Tibial artery (tissue), 4 donors: ENCODE results near the gene GATA1.
"Not testable (repeated sequence)": the region's sequence is repeated elsewhere in the genome, so short reads cannot be mapped to it uniquely, and the experiment has no call there.

ENCODE experiments used
- DNase-seq, 2 donors: peaks; one replicate each; pipeline ENCODE4 v3.0.0-alpha.2; 2019
- H3K27ac ChIP-seq, 2 donors: fragments of 200-600 bp; sonication (generic) in 1 of 2; 1 replicate in 1 of 2; 2 replicates in 1 of 2; pipeline ENCODE4 v1.5.1; 2018 to 2019; ENCODE audit warnings: mild to moderate bottlenecking in 1 of 2
- H3K27me3 ChIP-seq, 2 donors: fragments of 200-600 bp; sonication (generic) in 1 of 2; one replicate each; pipeline versions ENCODE4 v1.5.1 to v1.6.0; 2016 to 2019
- H3K36me3 ChIP-seq, 3 donors: fragments of 200-600 bp; sonication (generic) in 2 of 3; one replicate each; pipeline ENCODE4 v1.5.1; 2016 to 2019; ENCODE audit warnings: mild to moderate bottlenecking in 2 of 3
- H3K4me1 ChIP-seq, 4 donors: fragments of 200-600 bp; sonication (generic) in 2 of 4; 1 replicate in 3 of 4; 2 replicates in 1 of 4; pipeline ENCODE4 v1.5.1; 2016 to 2019
- H3K4me3 ChIP-seq, 2 donors: fragments of 200-600 bp; sonication (generic) in 1 of 2; 1 replicate in 1 of 2; 2 replicates in 1 of 2; pipeline ENCODE4 v1.5.1; 2018 to 2019; ENCODE audit warnings: mild to moderate bottlenecking in 2 of 2
- H3K9me3 ChIP-seq, 3 donors: fragments of 200-600 bp; sonication (generic) in 1 of 3; one replicate each; pipeline ENCODE4 v1.5.1; 2016 to 2019
- CTCF ChIP-seq, 2 experiments: fragments of 200-600 bp in 1 of 2; fragments of 450-650 bp in 1 of 2; IDR thresholded peaks; one replicate each; pipeline ENCODE4 v1.5.1; 2017 to 2019; ENCODE audit warnings: antibody characterized with exemption in 2 of 2, mild to moderate bottlenecking in 1 of 2, moderate library complexity in 1 of 2
- intact Hi-C: fragments of 100-400 bp; cut with DNase I; formaldehyde crosslinking; loops from one replicate; pipeline ENCODE4 v1.15.0; 2023; ENCODE audit warnings: low total_unique reads

GATA1 gene

GRCh38 chrX:48815266-48815665 lies 28.9 kb downstream of the GATA1 start:
- Histone ChIP-seq H3K4me3 (no peak overlapping the region), H3K9me3 (no peaks in the 10 kb centered on the region), H3K36me3 (peaks cover 17 to 65% (median 50%) of the 10 kb centered on the region in 3 donors), H3K27me3 (no peaks in the 10 kb centered on the region), H3K27ac (no peak overlapping the region), H3K4me1 (no peaks in the 10 kb centered on the region)
- intact Hi-C loops: no loop called here
- no peak for DNase-seq
- TF ChIP-seq CTCF (IDR thresholded peaks at IDR 0.05): no peak

GRCh38 chrX:48816014-48816810 lies 29.8 kb downstream of the GATA1 start:
- Histone ChIP-seq H3K27me3 (no peaks in the 10 kb centered on the region), H3K4me1 (no peaks in the 10 kb centered on the region), H3K27ac (no peak overlapping the region), H3K9me3 (no peaks in the 10 kb centered on the region), H3K4me3 (no peak overlapping the region), H3K36me3 (peaks cover 17 to 66% (median 55%) of the 10 kb centered on the region in 3 donors)
- intact Hi-C loops: no loop called here
- DNase-seq: no peak
- TF ChIP-seq CTCF (IDR thresholded peaks at IDR 0.05): no peak

GRCh38 chrX:48818098-48818497 lies 31.7 kb downstream of the GATA1 start:
- peaks cover 17 to 79% (median 62%) of the 10 kb centered on the region in 3 donors for H3K36me3 ChIP-seq
- no peaks in the 10 kb centered on the region for H3K27me3 ChIP-seq
- no peak overlapping the region for H3K4me3 ChIP-seq
- intact Hi-C loops: no loop called here
- no peaks in the 10 kb centered on the region for H3K9me3 ChIP-seq
- DNase-seq: no peak
- H3K27ac ChIP-seq: no peak overlapping the region
- H3K4me1 ChIP-seq: no peaks in the 10 kb centered on the region
- TF ChIP-seq CTCF (IDR thresholded peaks at IDR 0.05): no peak

GRCh38 chrX:48818866-48819265 lies 32.5 kb downstream of the GATA1 start:
- peaks cover 17 to 86% (median 66%) of the 10 kb centered on the region in 3 donors for H3K36me3 ChIP-seq
- intact Hi-C loops: no loop called here
- no peak for DNase-seq
- H3K9me3 ChIP-seq: no peaks in the 10 kb centered on the region
- no peak overlapping the region for H3K4me3 ChIP-seq
- no peak overlapping the region for H3K27ac ChIP-seq
- no peaks in the 10 kb centered on the region for H3K27me3 ChIP-seq
- TF ChIP-seq CTCF (IDR thresholded peaks at IDR 0.05): no peak
- H3K4me1 ChIP-seq: no peaks in the 10 kb centered on the region

GRCh38 chrX:48819394-48819793 lies 33.0 kb downstream of the GATA1 start:
- intact Hi-C loops, H3K4me3 ChIP-seq, H3K27ac ChIP-seq, H3K27me3 ChIP-seq, H3K4me1 ChIP-seq, DNase-seq, H3K9me3 ChIP-seq: not testable (repeated sequence)
- H3K36me3 ChIP-seq: peaks cover 14 to 88% (median 67%) of the 10 kb centered on the region in 3 donors

GRCh38 chrX:48823053-48823452 lies 36.7 kb downstream of the GATA1 start:
- DNase-seq: no peak
- TF ChIP-seq CTCF (IDR thresholded peaks at IDR 0.05): no peak
- intact Hi-C loops: loop anchor here (1.0 kb wide), 1 partner anchor 42 kb away; no protein-coding TSS in a partner anchor
- Histone ChIP-seq H3K27me3 (no peaks in the 10 kb centered on the region), H3K36me3 (peaks cover 5 to 83% (median 50%) of the 10 kb centered on the region in 3 donors), H3K9me3 (peaks cover 0 to 15% (median 2%) of the 10 kb centered on the region in 3 donors), H3K4me3 (no peak overlapping the region), H3K4me1 (no peaks in the 10 kb centered on the region), H3K27ac (no peak overlapping the region)
